GM18505 (cell line): Measurements from ENCODE around the gene TJP3.

Source experiments
- ATAC-seq: cut with Tn5 transposase; IDR thresholded peaks from one replicate; pipeline ENCODE4 v1.9.1; 2021; ENCODE audit not compliant: unreplicated experiment
- POLR2A ChIP-seq: IDR thresholded peaks from 4 replicates; pipeline ENCODE4 v1.6.1; 2011; ENCODE audit warnings: borderline replicate concordance; ENCODE audit not compliant: insufficient read depth, insufficient read length; ENCODE audit errors: extremely low read depth

TJP3 gene

GRCh38 chr19:3792114-3792513, 83.9 kb downstream of the TJP3 start:
- TF ChIP-seq POLR2A, result no peak
- ATAC-seq, result no peak

- ATAC-seq, result no peak
- TF ChIP-seq POLR2A, result no peak
Measured at GRCh38 chr19:3793799-3794198, 85.6 kb downstream of the TJP3 start.

GRCh38 chr19:3796358-3796757, 88.2 kb downstream of the TJP3 start:
- ATAC-seq, result no peak
- no peak for TF ChIP-seq POLR2A

- no peak for ATAC-seq
Measured at GRCh38 chr19:3798137-3798536, 90.0 kb downstream of the TJP3 start.

More at GRCh38 chr19:3798137-3798536, 90.0 kb downstream of the TJP3 start:
- no peak for TF ChIP-seq POLR2A
